Bladder microvascular endothelial cell (primary cell): ENCODE results near the gene ZNF154. TPM values are rescaled to one million over a fixed set of nuclear protein-coding genes. Genes with fewer than 3 reads are reported as not detected.

Experiments used
- total RNA-seq: library from RNA; depleted of rRNA; stranded (reverse); fragments of >200 nt; gene quantifications from 2 replicates; pipeline ENCODE4 v1.2.3, GENCODE V29; 2014

ZNF154 gene
- total RNA-seq, result 1.3 and 1.4 TPM in 2 replicates

GRCh38 chr19:57708641-57709361 lies at the start of gene ZNF154:
TSS of gene ZNF154 (minus strand) at chr19:57709204. CDS start at chr19:57708971, 233 bp downstream.

DNA sequence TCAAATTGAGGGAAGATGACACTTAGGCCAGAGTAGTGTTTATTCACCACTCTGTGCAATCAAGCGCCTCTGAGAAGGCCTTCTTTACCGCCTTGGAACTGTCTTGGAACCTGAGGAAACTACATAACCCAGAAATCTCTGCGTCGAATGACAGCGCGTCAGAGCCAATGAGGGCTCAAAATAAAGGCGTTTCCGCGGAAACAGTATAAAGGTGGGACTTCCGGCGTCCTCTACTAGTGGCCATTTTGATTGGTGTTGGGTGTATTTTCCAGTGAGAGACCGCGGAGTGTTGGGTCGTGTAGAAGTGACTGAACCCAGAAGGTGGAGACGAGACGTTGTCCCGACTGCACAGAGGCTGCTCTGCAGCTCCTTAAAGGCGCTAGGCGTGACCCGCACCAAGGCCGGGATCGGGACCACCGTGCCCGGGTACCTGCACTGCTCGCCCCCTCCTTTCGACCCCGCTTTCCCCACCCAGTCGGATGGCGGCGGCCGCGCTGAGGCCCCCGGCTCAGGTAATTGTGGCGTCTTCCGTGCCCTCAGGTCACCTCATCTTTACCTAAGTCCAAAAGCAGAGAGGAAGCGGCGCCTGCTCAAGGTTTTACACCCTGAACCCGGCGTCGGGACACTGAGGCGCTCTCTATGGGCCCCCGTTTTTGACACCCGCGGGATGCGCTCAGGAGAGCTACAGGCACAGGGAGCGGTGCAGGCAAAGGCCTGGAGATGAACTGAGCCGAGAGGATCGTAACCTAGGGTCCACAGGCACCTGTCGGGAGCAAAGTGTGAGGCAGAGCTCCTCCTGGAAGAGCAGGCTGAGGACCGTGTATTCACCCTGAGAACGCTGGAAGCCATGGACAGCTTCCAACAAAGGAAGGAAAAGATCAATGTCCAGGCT lies 37.8 kb upstream of the ZNF154 start, which contains the start of gene ZNF776:
ZNF776 (plus strand) TSS at position 236 of the 892 bp plus-strand sequence; CDS start at position 480, 244 bp downstream.

DNA sequence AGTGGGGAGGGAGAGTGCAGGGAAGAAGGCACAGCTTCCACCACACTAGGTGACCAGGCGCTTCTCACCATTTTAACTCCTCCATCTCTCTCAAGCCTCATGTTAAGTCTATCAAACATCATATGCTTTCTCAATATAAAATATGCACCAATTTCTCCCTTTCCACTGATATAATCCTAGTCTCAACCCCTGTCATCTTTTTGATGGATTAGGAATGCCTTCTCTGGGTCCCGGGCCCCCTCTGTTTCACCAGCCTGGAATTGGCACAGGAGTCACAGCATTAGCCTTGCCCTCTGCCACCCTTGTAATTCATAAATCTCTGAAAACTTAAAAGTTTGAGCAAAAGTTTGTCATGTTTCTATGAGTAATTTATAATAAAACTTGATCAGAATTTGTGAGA lies 40.4 kb downstream of the ZNF154 start, which contains the start of gene ZSCAN4:
ZSCAN4 (plus strand) TSS at position 301 of the 400 bp plus-strand sequence. CDS start 7,211 bp downstream, outside the sequence.

Other genes with a start within 250 kb of the ZNF154 start
- gene ZNF772, start 231.6 kb downstream of the ZNF154 start, total RNA-seq, result 13.0 and 17.8 TPM in 2 replicates
- 8.3 and 13.8 TPM in 2 replicates for gene ZNF419, start 221.5 kb downstream of the ZNF154 start, total RNA-seq
- 5.5 and 11.0 TPM in 2 replicates for gene ZNF773, start 209.3 kb downstream of the ZNF154 start, total RNA-seq
- 2.6 and 5.5 TPM in 2 replicates for gene ZNF549, start 181.8 kb downstream of the ZNF154 start, total RNA-seq
- gene ZNF550, start 149.3 kb downstream of the ZNF154 start, total RNA-seq, result 3.7 and 10.3 TPM in 2 replicates
- 3.9 and 4.3 TPM in 2 replicates for gene ZNF416, start 130.3 kb downstream of the ZNF154 start, total RNA-seq
- gene ZIK1, start 125.1 kb downstream of the ZNF154 start, total RNA-seq, result 3.4 TPM in 2 replicates
- gene ZNF530, start 109.3 kb downstream of the ZNF154 start, total RNA-seq, result 2.4 and 2.5 TPM in 2 replicates
- 11.3 and 16.2 TPM in 2 replicates for gene ZNF134, start 95.0 kb downstream of the ZNF154 start, total RNA-seq
- 8.3 and 11.6 TPM in 2 replicates for gene ZNF211, start 76.0 kb downstream of the ZNF154 start, total RNA-seq
- gene ZSCAN4, start 40.3 kb downstream of the ZNF154 start, total RNA-seq, result not detected in 2 replicates
- gene ZNF551, start 27.2 kb downstream of the ZNF154 start, total RNA-seq, result 6.0 and 7.9 TPM in 2 replicates
- gene ZNF671, start 18.4 kb upstream of the ZNF154 start, total RNA-seq, result 5.7 and 6.7 TPM in 2 replicates
- gene ZNF776, start 37.6 kb upstream of the ZNF154 start, total RNA-seq, result 8.7 and 14.7 TPM in 2 replicates
- gene ZNF586, start 60.5 kb upstream of the ZNF154 start, total RNA-seq, result 9.6 and 20.1 TPM in 2 replicates
- gene ZNF552, start 105.7 kb upstream of the ZNF154 start, total RNA-seq, result 3.9 and 7.9 TPM in 2 replicates
- gene ZNF587B, start 121.1 kb upstream of the ZNF154 start, total RNA-seq, result 8.6 and 20.8 TPM in 2 replicates
- 12.5 and 32.9 TPM in 2 replicates for gene ZNF587, start 140.7 kb upstream of the ZNF154 start, total RNA-seq
- gene ZNF814, start 179.8 kb upstream of the ZNF154 start, total RNA-seq, result 2.6 and 4.7 TPM in 2 replicates
- gene ZNF417, start 207.4 kb upstream of the ZNF154 start, total RNA-seq, result 7.1 and 22.4 TPM in 2 replicates
- 1.9 and 6.7 TPM in 2 replicates for gene ZNF418, start 226.2 kb upstream of the ZNF154 start, total RNA-seq
- 4.0 and 5.5 TPM in 2 replicates for gene ZNF256, start 238.5 kb upstream of the ZNF154 start, total RNA-seq